Body of pancreas (tissue), 4 donors: ENCODE measurements around the gene CAMK2B.

Experiments
- CTCF ChIP-seq, 7 experiments: fragments of 450-650 bp in 4 of 7; fragments of 200-600 bp in 3 of 7; sonication (generic) in 3 of 7; IDR thresholded peaks; one replicate each; pipeline ENCODE4 v1.5.1; 2016 to 2019; ENCODE audit warnings: antibody characterized with exemption in 7 of 7
- POLR2A ChIP-seq, 3 donors: fragments of 450-650 bp; IDR thresholded peaks; one replicate each; pipeline ENCODE4 v1.6.1; 2016; ENCODE audit warnings: antibody characterized with exemption in 3 of 3, mild to moderate bottlenecking in 2 of 3

GRCh38 chr7:44275957-44276570 is 49.3 kb downstream of the CAMK2B start:
- no peak for TF ChIP-seq CTCF (IDR thresholded peaks at IDR 0.05)
- TF ChIP-seq POLR2A (IDR thresholded peaks at IDR 0.05), result no peak
